Measurements from ENCODE around the gene BBS12.
"Not testable (repeated sequence)": the region's sequence is repeated elsewhere in the genome, so short reads cannot be mapped to it uniquely, and the experiment has no call there.

BBS12 gene

DNA sequence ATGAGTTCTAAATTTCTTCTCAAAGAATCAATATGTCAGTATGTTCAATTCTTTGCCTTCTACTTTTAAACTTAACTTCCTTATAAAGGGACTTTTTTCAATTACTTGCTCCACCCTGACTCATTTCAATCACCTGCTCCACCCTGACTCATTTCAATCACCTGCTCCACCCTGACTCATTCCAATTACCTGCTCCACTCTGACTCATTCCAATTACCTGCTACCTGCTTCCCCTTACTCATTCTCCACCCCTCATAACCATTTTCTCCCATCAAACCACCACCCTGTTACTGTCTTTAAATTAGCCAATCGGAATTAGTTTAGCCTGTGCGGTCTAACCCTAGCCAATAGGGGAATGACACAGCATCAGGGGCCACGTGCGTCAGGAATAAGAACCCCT is 53.8 kb downstream of the BBS12 start:
- H3K27me3 Mint-ChIP-seq: peaks cover 16% of the 10 kb centered on the region
- not testable (repeated sequence) for H3K4me3 Mint-ChIP-seq; H3K36me3 Mint-ChIP-seq (ENCODE audit: low read depth); H3K9me3 Mint-ChIP-seq; H3K27ac Mint-ChIP-seq
- peaks cover 16% of the 10 kb centered on the region for H3K4me1 Mint-ChIP-seq (ENCODE audit: low read depth)

DNA sequence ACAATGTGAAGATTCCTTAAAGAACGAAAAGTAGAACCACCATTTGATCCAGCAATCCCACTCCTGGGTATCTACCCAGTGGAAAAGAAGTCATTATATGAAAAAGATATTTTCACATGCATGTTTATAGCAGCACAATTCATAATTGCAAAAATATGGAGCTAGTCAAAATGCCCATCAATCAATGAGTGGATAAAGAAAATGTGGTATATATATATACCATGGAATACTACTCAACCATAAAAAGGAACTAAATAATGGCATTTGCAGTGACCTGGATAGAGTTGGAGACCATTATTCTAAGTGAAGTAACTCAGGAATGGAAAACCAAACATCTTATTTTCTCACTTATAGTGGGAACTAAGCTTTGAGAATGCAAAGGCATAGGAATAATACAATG is 54.4 kb downstream of the BBS12 start:
- H3K27ac Mint-ChIP-seq; H3K4me3 Mint-ChIP-seq; H3K27me3 Mint-ChIP-seq; H3K9me3 Mint-ChIP-seq; H3K36me3 Mint-ChIP-seq (ENCODE audit: low read depth): not testable (repeated sequence)
- peaks cover 16% of the 10 kb centered on the region for H3K4me1 Mint-ChIP-seq (ENCODE audit: low read depth)

DNA sequence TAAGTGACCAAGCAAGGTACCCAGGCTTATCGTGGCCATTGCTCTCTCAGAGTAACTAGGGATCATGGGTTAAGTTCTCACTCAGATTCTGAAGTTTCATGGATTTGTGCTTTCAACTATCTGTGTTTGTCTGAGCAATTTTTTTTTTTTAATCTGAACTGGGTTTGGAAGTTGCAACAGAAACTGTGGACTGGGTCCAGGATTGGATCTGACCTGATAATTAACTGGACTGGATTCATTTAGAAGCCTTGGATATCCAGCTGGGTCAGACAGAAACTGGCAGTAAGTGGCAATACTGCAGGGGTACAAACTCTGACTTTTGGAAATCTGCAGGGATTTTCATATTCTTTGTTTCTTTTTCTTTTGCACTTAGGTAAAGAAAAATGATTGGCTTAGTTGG is 55.4 kb downstream of the BBS12 start:
- Mint-ChIP-seq H3K4me3 (no peak overlapping the region), H3K4me1 (ENCODE audit: low read depth) (peaks cover 16% of the 10 kb centered on the region), H3K36me3 (ENCODE audit: low read depth) (no peaks in the 10 kb centered on the region), H3K9me3 (no peaks in the 10 kb centered on the region), H3K27ac (no peak overlapping the region), H3K27me3 (peaks cover 9% of the 10 kb centered on the region)

DNA sequence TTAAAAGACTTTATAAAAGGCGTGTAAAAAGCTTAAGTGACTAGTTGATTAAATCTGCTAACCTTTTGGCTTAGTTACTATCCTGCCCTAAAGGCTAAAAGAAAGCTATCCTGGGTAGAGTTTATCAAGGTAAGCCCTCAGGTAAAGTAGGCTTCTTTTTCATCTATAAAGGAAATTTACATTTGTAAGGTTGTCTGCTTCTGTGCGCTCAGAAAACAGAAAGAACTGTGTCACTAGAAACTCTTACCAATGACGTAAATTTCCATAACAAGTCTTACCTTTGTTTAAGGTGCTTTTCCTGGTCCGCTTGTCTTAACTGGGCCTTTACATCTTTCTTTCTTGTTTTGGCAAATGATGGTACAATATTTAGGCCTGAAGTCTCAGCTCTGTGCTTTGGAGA is 56.4 kb downstream of the BBS12 start:
- no peaks in the 10 kb centered on the region for H3K9me3 Mint-ChIP-seq
- no peak overlapping the region for H3K4me3 Mint-ChIP-seq
- peaks cover 16% of the 10 kb centered on the region for H3K4me1 Mint-ChIP-seq (ENCODE audit: low read depth)
- H3K27ac Mint-ChIP-seq: no peak overlapping the region
- no peaks in the 10 kb centered on the region for H3K36me3 Mint-ChIP-seq (ENCODE audit: low read depth)
- peaks cover 8% of the 10 kb centered on the region for H3K27me3 Mint-ChIP-seq

DNA sequence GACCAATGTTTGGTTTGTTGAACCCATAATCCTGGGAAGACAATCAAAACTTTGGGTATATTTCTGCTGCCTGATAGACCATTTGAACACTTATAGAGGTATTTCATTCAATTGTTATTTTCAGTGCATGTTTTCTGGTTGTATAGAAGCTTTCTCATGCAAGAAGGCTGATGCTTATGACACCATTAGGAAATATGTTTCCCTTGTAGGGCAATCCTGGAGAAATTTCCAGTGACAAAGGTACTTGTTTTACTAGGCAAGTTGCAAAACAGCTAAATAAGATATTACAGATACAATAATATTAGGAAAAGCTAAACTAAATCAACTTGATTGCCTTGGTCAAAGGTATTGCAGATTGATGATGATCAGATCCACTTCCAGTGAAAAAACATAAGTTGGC is 61.3 kb downstream of the BBS12 start:
- no peak overlapping the region for H3K4me3 Mint-ChIP-seq
- no peaks in the 10 kb centered on the region for H3K4me1 Mint-ChIP-seq (ENCODE audit: low read depth)
- H3K9me3 Mint-ChIP-seq: no peaks in the 10 kb centered on the region

More for the DNA sequence above, 61.3 kb downstream of the BBS12 start:
- no peaks in the 10 kb centered on the region for H3K36me3 Mint-ChIP-seq (ENCODE audit: low read depth)
- no peak overlapping the region for H3K27ac Mint-ChIP-seq
- H3K27me3 Mint-ChIP-seq: peaks cover 3% of the 10 kb centered on the region

Data from stimulated activated naive CD8-positive, alpha-beta T cell treated with anti-CD3 and anti-CD28 coated beads, Interleukin-15, Interleukin-2, amounts not matched to agents 100 ng/mL and 50 ng/mL, for 24 hours (primary cell).